ENCODE measurements around the gene STIMATE.

Gene STIMATE

DNA sequence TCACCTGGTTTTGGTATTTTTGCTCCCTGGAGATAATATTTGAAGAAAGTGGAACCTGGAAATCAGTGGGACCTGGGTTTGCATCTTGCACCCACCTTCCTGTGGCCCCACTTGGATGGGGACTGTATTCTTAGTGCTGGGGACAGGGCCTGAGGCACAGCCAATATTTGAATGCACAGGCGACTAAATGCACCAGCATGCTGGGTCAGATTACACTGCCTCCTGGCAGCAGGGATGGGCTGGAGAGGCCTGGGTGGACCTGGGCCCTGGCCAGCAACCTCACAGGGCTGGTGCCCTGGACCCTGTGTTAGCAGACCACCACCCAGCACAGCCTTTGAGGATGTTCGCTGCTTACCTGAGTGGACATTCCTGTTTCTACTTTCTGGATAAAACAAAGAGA lies 77.4 kb downstream of the STIMATE start:
- no peak overlapping the region for H3K9ac ChIP-seq (ENCODE audit: low read length)
- H3K9me2 ChIP-seq (ENCODE audit: low read depth, low read length), result no peaks in the 10 kb centered on the region
- H3K27me3 ChIP-seq (ENCODE audit: insufficient read depth, low read length), result no peaks in the 10 kb centered on the region
- no peaks in the 10 kb centered on the region for H4K20me1 ChIP-seq (ENCODE audit: insufficient read depth, low read length)
- H3K9me3 ChIP-seq (ENCODE audit: low read length), result no peaks in the 10 kb centered on the region
- TF ChIP-seq, protein P1, sequence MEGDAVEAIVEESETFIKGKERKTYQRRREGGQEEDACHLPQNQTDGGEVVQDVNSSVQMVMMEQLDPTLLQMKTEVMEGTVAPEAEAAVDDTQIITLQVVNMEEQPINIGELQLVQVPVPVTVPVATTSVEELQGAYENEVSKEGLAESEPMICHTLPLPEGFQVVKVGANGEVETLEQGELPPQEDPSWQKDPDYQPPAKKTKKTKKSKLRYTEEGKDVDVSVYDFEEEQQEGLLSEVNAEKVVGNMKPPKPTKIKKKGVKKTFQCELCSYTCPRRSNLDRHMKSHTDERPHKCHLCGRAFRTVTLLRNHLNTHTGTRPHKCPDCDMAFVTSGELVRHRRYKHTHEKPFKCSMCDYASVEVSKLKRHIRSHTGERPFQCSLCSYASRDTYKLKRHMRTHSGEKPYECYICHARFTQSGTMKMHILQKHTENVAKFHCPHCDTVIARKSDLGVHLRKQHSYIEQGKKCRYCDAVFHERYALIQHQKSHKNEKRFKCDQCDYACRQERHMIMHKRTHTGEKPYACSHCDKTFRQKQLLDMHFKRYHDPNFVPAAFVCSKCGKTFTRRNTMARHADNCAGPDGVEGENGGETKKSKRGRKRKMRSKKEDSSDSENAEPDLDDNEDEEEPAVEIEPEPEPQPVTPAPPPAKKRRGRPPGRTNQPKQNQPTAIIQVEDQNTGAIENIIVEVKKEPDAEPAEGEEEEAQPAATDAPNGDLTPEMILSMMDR (IDR thresholded peaks at IDR 0.05; ENCODE audit: low read length), result no peak
- TF ChIP-seq EZH2 (IDR thresholded peaks at IDR 0.05; ENCODE audit: borderline replicate concordance, low read length), result no peak
- H3K4me1 ChIP-seq (ENCODE audit: insufficient read depth, low read length, severe bottlenecking), result no peaks in the 10 kb centered on the region
- H2AFZ ChIP-seq (ENCODE audit: low read length), result no peak overlapping the region
- H3K27ac ChIP-seq (ENCODE audit: low read depth, low read length, poor library complexity, severe bottlenecking), result no peak overlapping the region
- no peaks in the 10 kb centered on the region for H3K36me3 ChIP-seq (ENCODE audit: insufficient read depth, low read length)
- no peak overlapping the region for H3K4me3 ChIP-seq (ENCODE audit: low read depth, low read length, poor library complexity, severe bottlenecking)
- no peaks in the 10 kb centered on the region for H3K79me2 ChIP-seq (ENCODE audit: insufficient read depth, low read length)
- no peak overlapping the region for H3K4me2 ChIP-seq (ENCODE audit: low read length)
- no peaks in the 10 kb centered on the region for H3F3A ChIP-seq (ENCODE audit: insufficient read depth, low read length)

- H3K4me1 ChIP-seq (ENCODE audit: insufficient read depth, low read length, severe bottlenecking), result no peaks in the 10 kb centered on the region
- no peaks in the 10 kb centered on the region for H4K20me1 ChIP-seq (ENCODE audit: insufficient read depth, low read length)
- no peaks in the 10 kb centered on the region for H3K9me2 ChIP-seq (ENCODE audit: low read depth, low read length)
- H3K79me2 ChIP-seq (ENCODE audit: insufficient read depth, low read length), result no peaks in the 10 kb centered on the region
- H3K9ac ChIP-seq (ENCODE audit: low read length), result no peak overlapping the region
- H3F3A ChIP-seq (ENCODE audit: insufficient read depth, low read length), result no peaks in the 10 kb centered on the region
- H3K4me3 ChIP-seq (ENCODE audit: low read depth, low read length, poor library complexity, severe bottlenecking), result no peak overlapping the region
- H3K36me3 ChIP-seq (ENCODE audit: insufficient read depth, low read length), result no peaks in the 10 kb centered on the region
- H3K4me2 ChIP-seq (ENCODE audit: low read length), result no peak overlapping the region
- no peak overlapping the region for H3K27ac ChIP-seq (ENCODE audit: low read depth, low read length, poor library complexity, severe bottlenecking)
- H3K9me3 ChIP-seq (ENCODE audit: low read length), result no peaks in the 10 kb centered on the region
- H2AFZ ChIP-seq (ENCODE audit: low read length), result no peak overlapping the region
- TF ChIP-seq, protein P1 (IDR thresholded peaks at IDR 0.05; ENCODE audit: low read length), result no peak
- TF ChIP-seq EZH2 (IDR thresholded peaks at IDR 0.05; ENCODE audit: borderline replicate concordance, low read length), result no peak
- no peaks in the 10 kb centered on the region for H3K27me3 ChIP-seq (ENCODE audit: insufficient read depth, low read length)
These were observed 79.5 kb downstream of the STIMATE start for GRCh38 chr3:52817860-52818259.

GRCh38 chr3:52817221-52817620 lies 80.1 kb downstream of the STIMATE start:
- H3K4me2 ChIP-seq (ENCODE audit: low read length), result no peak overlapping the region
- H3K27ac ChIP-seq (ENCODE audit: low read depth, low read length, poor library complexity, severe bottlenecking), result no peak overlapping the region
- no peaks in the 10 kb centered on the region for H4K20me1 ChIP-seq (ENCODE audit: insufficient read depth, low read length)
- H3K9me3 ChIP-seq (ENCODE audit: low read length), result no peaks in the 10 kb centered on the region
- H2AFZ ChIP-seq (ENCODE audit: low read length), result no peak overlapping the region
- H3K4me3 ChIP-seq (ENCODE audit: low read depth, low read length, poor library complexity, severe bottlenecking), result no peak overlapping the region
- no peaks in the 10 kb centered on the region for H3K36me3 ChIP-seq (ENCODE audit: insufficient read depth, low read length)
- no peaks in the 10 kb centered on the region for H3K4me1 ChIP-seq (ENCODE audit: insufficient read depth, low read length, severe bottlenecking)
- no peaks in the 10 kb centered on the region for H3K9me2 ChIP-seq (ENCODE audit: low read depth, low read length)
- no peaks in the 10 kb centered on the region for H3K27me3 ChIP-seq (ENCODE audit: insufficient read depth, low read length)
- H3F3A ChIP-seq (ENCODE audit: insufficient read depth, low read length), result no peaks in the 10 kb centered on the region
- H3K9ac ChIP-seq (ENCODE audit: low read length), result no peak overlapping the region
- H3K79me2 ChIP-seq (ENCODE audit: insufficient read depth, low read length), result no peaks in the 10 kb centered on the region
- TF ChIP-seq EZH2 (IDR thresholded peaks at IDR 0.05; ENCODE audit: borderline replicate concordance, low read length), result no peak
- TF ChIP-seq, protein P1 (IDR thresholded peaks at IDR 0.05; ENCODE audit: low read length), result no peak
